ENCODE results near the gene CALML4. TPM values are rescaled to one million over a fixed set of nuclear protein-coding genes. Genes with fewer than 3 reads are reported as not detected.
A peak's percentile ranks its signal among the peaks of the same experiment; 100 is the strongest.
"Not testable (repeated sequence)": the region's sequence is repeated elsewhere in the genome, so short reads cannot be mapped to it uniquely, and the experiment has no call there.

Gene CALML4
- 1.4 and 5.2 TPM in 2 replicates for total RNA-seq (2014; rRNA removed; shearing (Covaris generic))

- no peak for DNase-seq (ENCODE audit: low spot score)
Measured at GRCh38 chr15:68204776-68205557, at the start of gene CALML4. TSS of gene CALML4 (minus strand) at chr15:68205332. CDS start at chr15:68205247, 85 bp downstream.

- DNase-seq (ENCODE audit: low spot score), result peak; percentile 66
Measured at GRCh38 chr15:68252925-68253534, 47.9 kb upstream of the CALML4 start.

- DNase-seq (ENCODE audit: low spot score), result no peak
Measured at GRCh38 chr15:68249058-68249713, 44.1 kb upstream of the CALML4 start.

- DNase-seq (ENCODE audit: low spot score), result no peak
Measured at GRCh38 chr15:68244235-68244634, 39.1 kb upstream of the CALML4 start.

DNA sequence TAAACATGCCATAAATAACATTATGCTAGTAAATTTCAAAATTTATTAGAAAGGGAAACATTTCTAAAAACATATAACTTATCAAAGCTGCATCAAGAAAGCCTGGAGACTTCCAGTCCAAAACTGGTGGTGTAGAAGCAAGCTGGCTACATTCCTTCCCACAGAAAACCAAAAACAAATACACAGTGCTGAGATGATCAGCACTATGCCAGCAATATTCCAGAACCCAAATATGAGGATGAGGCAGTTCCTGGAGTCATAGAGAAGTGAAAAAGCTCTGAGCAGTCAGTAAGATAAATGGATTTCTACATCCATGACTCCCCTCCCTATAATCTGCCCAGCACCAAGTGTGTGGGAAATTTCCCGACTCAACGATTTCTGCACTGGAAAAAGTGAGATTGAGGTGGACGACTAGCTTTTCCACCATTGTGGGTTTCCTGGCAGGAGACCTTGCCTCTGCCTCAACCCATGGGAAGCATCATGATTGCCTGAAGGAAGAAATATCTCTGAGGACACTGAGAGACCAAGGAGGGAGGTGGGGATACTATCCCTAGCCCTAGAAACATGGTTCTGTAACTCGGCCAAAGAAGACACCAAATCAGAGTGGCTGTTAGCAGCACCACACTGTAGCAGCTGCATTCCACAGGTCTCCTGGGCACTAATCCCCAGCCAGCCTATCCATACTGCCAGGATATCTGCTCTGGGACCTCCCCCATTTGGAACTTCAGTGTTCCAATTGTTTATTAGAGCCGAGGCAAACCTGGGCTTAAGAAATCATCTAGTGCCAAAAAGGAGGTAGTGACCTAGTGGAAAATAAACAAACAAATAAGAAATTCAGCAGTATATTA, 36.2 kb upstream of the CALML4 start:
- no peak for DNase-seq (ENCODE audit: low spot score)

DNA sequence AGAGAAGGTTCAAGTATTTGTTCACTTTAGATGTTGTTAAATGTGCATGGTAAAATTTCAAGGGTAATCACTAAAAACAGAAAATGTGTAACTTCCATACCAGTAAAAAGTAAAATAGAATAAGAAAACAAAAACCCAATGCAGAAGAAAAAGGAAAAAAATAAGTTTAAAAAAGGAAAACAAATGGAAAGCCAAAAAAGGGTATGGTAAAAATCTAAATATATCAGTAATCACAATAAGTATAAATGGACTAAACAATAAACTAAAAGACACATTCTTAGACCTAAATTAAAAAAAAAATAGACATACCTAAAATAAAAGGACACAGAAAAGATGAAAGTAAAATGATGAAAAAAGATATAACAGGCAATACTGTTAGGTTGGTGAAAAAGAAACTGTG, 33.9 kb upstream of the CALML4 start:
- DNase-seq (ENCODE audit: low spot score), result no peak

- no peak for DNase-seq (ENCODE audit: low spot score)
Measured at GRCh38 chr15:68235022-68235421, 29.9 kb upstream of the CALML4 start.

DNA sequence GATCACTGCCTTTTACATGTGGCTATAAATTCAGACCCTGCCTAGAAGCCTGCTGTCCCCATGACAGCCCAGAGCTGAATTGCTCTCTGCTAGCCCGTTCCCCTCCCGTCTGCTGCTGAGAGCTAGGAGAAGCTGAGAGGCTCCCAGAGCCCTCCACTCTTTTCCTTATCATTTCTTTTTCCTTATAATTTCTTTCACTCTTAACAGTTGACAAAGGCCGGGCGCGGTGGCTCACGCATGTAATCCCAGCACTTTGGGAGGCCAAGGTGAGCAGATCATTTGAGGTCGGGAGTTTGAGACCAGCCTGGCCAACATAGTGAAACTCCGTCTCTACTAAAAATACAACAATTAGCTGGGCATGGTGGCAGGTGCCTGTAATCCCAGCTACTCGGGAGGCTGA, 29.4 kb upstream of the CALML4 start:
- DNase-seq (ENCODE audit: low spot score), result not testable (repeated sequence)

GRCh38 chr15:68234060-68234459, 28.9 kb upstream of the CALML4 start:
- DNase-seq (ENCODE audit: low spot score), result no peak

GRCh38 chr15:68232937-68233336, 27.8 kb upstream of the CALML4 start:
- DNase-seq (ENCODE audit: low spot score), result no peak

DNA sequence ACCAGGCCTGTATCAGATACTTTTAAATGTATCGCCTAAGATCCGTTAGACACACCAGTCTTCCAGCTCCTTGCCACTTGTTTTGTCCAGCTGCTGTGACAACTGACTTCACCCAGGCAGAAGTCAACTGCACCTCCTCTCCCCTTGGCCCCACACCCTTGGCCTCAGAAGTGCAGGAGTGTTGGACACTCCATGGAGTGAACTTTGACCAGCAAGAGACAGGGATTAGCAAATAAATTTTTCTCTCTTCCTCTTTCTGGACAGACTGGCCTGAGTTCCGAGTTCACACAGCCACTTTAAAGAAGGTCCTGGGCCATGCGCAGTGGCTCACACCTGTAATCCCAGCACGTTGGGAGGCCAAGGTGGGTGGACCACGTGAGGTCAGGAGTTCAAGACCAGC, 27.3 kb upstream of the CALML4 start:
- DNase-seq (ENCODE audit: low spot score), result no peak

DNA sequence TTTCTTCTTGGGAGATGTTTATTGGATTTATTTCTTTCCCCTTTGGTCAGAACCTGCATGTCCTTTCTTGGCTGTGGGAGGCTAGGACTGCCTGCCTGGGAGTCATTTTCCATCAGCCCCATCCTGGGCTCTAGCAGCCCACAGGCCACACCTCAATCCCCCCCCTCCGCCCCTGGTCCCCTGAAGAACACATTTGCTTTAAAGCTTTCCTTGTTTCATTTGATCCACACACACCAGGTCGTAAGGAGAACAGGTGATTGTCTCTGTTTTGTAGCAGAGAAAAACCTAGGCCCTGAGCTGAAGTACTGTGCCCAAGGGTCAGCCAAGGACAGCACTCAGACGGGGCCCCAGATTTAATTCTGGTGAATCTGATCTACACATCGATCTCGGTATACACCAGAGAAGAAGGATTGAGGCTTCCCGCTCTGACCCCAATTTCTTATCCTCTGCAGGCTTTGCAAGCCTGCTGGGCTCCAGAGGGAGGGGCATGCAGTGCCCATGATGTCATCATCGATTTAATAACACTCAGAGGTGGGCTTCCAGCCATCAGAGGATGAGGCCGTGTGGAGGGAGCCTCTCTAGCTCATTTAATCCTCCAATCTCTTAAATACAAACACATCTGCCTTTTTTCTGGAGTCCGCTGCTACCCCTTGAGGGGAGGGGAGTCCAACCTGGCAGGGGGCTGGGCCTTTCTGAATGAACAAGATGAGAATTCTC, 26.1 kb upstream of the CALML4 start:
- no peak for DNase-seq (ENCODE audit: low spot score)

DNA sequence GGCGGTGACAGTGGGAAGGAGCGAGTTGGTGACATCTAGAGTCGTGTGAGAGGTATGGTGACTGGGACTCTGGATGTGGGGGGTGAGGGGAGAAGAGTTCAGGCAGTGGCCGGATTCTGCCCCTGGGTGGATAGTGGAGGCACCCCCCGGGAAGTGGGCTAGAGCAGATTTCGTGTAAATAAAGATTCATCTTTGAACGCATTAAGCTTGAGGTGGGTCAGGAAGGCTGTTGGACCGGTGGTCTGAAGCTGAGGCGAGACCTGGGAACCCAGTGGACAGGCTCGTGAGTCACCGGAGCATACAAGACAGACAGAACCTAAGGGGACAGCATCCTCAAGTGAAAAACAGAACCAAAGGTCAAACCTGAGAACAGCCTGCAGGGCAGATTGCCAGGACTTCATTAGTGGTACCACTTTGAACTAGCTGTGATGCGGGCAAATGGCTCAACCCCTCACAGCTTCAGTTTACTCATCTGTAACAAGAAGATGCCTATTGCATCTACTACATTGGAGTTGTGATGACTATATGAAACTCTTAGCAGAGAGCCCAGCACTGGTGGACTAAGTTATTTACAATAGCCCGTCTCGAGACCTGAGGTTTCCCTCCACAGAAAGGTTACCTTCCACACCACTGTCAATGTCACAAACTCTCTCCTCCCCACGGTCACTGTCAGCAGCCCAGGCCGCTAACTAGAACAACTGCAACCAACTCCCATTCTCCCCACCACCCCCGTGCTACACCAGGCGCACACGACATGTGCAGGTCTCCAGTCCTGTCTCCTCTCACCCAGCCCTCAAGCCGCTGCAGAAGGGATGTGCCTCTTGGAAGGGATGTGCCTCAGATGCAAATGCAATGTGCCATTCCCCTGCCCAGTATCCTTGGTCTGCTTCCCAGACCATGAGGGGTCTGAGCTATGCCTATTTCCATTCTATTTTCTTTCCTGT, 25.3 kb upstream of the CALML4 start:
- peak; percentile 4 for DNase-seq (ENCODE audit: low spot score)

GRCh38 chr15:68229386-68230156, 24.4 kb upstream of the CALML4 start, which contains the start of gene CLN6:
TSS of gene CLN6 (minus strand) at chr15:68229728. CDS start at chr15:68229584, 144 bp downstream.
- peak; percentile 62 for DNase-seq (ENCODE audit: low spot score)

DNA sequence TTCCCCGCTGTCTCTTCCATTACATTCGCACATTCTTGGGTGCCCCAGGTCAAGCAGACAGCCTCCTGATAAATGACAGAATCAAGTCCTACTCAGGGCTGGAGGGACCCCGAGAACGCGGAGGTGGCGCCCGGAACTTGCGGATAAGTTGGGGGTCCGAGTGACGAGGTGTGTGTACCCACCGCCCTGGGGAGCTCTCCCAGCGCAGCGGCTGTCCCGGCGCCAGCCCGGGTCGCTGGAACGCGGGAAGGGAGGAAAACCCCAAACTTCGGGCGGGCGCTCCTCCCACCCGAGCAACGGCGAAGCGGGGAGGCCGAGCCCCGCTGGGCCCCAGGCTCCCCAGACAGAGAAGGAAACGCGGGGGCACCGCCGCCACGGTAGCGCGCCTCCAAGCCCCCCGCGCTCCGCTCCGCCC, 23.8 kb upstream of the CALML4 start:
- DNase-seq (ENCODE audit: low spot score), result peak; percentile 5

DNA sequence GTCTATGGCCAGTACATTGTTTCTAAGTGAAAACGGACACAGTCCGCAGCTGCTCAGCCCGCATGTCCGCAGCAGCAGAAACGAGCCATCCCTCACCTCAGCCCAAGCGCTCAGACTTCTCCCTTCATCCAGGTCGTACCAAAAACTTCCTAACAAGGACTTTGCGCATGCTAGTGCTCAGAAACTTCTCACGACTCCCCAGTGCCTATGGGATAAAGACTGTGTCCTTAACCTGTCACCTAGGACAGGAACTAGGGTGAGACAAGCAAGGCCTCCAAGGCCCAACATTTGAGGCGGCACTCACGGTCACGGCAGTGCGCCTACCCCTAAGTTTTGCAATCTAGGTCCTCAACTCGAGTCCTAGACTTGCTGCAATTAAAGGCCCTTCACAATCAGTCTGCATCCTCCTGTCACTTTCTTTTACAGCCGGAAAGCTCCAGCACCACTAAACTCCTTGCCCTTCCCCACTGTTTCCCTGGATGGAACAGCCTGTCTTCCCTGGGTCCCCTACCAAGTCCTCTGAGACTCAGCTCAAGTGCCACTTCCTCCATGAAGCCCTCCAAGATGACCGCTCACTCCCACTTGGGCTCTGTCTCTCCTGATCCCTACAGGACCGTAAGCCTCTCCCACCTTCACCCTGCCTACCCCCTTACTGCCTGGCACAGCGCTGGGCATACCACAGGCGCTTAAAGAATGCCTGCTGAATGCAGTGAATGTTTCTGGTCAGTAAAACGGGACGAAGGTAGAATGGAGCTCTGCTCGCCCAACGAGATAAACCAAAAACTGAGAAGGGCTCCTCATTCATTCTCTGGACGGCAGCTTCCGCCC, 23.2 kb upstream of the CALML4 start:
- DNase-seq (ENCODE audit: low spot score), result peak; percentile 4

DNA sequence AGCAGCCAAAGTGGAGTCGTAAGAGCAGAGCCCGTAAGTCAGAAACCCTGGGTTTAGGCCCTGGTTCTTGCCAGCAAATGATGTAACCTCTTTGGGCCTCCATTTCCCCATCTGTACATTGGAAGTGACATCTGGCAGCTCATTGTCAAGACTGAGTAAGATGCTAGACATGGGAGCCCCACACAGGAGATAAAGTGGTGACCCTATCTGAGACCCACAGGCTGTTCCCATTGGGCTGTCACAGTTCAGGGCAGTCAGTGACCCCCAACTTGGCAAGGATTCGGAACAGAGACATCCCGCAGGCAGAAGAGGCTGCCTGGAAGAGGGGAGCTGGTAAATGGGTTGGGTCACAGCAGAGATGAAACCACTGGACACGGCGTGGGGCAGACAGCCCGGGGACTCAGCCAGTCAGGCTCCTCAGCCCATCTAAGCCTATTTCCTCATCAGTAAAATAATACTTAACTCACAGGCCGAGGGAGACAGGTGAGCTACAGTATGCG, 22.6 kb upstream of the CALML4 start:
- DNase-seq (ENCODE audit: low spot score), result no peak

GRCh38 chr15:68225442-68225841, 20.3 kb upstream of the CALML4 start:
- not testable (repeated sequence) for DNase-seq (ENCODE audit: low spot score)

All from A172 (cell line).